HT1080 (cell line): ENCODE measurements around the gene LGALS3. TPM values are rescaled to one million over a fixed set of nuclear protein-coding genes. Genes with fewer than 3 reads are reported as not detected.

ENCODE experiments used
- DNase-seq: peaks from one replicate; pipeline ENCODE4 v3.0.0-alpha.2; 2015; ENCODE audit warnings: low read depth
- total RNA-seq: library from RNA; depleted of rRNA; stranded (reverse); fragments of >200 nt; shearing (Covaris generic); gene quantifications from 2 replicates; pipeline ENCODE4 v1.2.3, GENCODE V29; 2014

The LGALS3 gene
- total RNA-seq, 1 experiment from 2014 or later = 69.3 TPM

DNA sequence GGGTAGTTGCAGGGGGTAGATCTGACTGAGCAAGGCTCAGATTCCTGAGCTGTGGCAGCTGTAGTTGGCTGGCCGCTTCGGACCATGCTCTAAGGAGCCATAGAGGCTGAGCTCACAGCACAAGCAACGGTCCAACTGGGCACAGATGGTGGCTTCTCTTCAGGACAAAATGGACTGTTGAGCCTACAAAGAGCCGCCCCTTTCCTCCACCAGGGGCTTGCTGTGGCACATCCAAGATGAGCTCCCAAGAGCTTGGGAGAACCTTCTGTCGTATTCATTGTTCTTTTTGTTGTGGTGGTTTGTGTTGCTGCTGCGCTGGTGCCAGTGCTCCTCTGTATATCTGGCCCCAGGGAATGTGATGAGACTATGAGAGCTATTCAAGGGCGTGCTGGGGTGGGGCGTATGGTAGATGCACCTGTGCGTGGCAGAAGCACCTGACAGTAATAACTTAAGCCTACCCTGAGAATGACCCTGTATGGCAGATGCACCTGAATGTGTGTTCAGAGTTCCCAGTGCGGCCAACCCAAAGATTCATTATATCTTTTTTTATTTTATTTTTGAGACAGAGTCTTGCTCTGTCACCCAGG, 17.8 kb upstream of the LGALS3 start:
- DNase-seq = no peak

DNA sequence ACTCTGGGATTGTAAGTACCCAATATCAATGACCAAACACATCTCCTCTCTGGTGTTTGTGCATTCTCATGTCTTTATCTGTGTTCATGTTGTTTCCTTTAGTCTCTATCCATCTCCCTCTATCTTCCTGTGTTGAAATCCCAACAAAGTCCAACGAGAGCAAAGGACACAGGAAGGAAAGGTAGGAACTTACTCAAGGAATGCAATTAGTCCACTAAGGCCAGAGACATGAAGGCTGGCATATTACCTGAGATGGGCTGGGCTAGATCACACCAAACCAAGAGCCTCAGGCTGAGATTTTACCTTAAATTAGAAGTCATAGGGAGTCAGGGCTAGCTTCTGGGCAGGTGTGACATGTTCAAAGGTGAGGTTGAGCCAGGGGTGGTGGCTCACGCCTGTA, 14.3 kb upstream of the LGALS3 start:
- no peak for DNase-seq

DNA sequence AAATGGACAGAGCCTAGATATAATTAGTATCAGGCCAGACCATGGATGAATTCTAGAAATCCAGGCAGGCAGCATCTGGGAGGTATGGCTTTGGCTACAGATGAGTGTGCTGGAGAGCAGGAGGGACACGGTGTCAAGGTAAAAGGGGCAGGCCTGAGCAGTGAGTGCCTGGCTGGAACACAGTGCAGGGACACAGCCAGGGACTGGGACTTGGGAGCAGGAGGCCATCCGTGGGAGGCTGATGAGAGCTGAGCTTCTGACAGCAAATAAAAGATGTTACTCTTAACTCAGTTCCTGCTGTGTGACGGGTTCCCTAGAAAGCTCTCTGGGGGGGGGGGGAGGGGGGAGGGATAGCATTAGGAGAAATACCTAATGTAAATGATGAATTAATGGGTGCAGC, 13.6 kb upstream of the LGALS3 start:
- no peak for DNase-seq

DNA sequence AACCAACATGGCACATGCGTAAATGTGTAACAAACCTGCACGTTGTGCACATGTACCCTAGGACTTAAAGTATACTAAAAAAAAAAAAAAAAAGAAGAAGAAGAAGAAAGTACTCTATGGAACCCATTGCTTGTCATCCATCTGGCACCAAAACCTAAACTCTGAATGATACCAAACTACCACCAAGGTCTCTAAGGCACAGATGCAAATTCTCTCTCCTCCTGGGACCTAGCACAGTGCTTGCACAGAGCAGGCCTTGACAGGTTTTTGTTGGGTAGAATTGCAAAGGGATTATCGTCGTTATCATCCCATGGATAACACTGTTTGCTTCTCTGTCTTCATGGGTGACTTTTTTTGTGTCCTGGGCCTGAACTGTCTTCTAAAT, 13.2 kb upstream of the LGALS3 start:
- DNase-seq = no peak

DNA sequence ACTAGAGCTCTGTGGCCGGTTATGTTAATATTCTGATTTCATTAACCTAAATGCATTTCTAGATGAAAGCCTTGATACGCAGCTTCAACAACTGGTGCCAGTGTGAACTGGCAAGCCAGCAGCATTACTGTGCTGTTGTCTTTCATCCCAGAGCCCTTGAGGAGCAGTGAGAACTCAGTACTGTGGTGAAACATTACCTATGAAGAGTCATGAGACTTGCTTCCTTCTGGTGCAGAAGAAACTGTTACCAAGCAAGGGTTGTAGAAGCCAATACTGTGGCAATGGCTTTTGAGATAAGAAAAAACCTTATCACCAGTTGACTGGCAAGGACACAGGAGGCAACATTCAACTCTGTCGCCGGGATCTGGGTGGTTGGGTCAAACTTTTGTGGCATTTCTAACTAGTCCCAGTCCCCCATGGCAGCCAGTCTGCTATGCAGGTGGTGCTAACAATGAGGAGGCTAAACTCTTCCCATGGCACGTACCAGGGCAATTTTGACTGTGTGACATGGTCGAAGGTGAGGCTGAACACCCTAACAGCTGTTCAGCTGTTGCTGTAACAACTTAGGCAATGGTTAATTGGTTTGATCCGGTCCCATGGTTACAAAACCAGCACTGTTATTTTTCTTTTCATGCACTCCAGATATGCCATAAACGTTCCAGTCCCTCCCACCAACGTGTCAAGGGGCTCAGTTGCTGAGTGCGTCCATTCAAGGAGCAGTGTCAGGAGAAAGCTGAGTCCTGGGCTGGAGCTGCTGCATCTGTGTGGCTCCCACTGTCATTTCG, 12.6 kb upstream of the LGALS3 start:
- DNase-seq = no peak

DNA sequence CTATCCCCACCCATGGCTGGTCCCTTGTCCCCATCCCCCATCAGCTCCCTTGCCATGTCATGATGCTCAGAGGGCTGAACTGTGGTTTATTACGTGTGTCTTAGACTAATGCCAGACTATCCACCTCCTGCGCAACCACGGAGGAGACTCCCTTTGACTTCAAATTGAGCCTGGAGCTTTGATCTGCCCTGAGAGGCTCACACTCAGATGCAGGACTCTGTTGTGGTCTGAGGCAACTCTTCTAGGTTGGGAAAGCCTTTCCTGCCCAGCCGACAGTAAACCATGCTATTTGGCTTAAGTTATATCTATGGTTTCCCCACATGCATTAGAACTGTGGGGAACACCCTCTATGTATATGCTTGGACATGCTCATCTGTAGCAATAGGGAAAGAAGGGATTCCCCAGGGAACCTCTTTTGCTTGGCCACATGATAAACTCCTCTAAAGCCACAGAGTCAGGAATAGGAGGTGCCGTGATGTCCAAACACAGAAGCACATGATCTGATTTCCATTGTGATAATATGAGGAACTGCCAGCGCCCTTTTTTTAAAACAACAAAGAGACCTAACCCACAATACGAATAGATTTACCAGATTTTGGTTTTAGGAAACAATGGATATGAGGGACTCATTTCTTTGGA, 11.1 kb upstream of the LGALS3 start:
- DNase-seq = no peak

DNA sequence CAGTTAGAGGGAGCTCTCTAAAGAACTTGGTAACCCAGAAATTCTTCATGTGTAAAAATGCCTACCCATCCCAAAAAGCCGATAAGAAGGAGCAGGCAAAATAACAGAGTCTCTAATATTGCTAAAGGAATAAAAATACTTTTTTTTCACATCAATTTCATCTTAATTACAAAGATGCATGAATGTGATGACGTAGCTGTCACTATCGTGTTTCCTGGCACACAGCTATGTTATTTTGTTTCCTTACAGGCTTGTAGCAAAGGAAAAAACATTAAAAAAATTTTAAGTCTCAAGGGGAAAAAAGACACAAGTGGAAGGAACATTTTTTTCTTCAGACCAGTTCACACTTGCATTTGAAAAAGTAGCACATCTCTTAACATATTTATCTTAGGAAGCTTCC, 10.3 kb upstream of the LGALS3 start:
- DNase-seq = no peak

DNA sequence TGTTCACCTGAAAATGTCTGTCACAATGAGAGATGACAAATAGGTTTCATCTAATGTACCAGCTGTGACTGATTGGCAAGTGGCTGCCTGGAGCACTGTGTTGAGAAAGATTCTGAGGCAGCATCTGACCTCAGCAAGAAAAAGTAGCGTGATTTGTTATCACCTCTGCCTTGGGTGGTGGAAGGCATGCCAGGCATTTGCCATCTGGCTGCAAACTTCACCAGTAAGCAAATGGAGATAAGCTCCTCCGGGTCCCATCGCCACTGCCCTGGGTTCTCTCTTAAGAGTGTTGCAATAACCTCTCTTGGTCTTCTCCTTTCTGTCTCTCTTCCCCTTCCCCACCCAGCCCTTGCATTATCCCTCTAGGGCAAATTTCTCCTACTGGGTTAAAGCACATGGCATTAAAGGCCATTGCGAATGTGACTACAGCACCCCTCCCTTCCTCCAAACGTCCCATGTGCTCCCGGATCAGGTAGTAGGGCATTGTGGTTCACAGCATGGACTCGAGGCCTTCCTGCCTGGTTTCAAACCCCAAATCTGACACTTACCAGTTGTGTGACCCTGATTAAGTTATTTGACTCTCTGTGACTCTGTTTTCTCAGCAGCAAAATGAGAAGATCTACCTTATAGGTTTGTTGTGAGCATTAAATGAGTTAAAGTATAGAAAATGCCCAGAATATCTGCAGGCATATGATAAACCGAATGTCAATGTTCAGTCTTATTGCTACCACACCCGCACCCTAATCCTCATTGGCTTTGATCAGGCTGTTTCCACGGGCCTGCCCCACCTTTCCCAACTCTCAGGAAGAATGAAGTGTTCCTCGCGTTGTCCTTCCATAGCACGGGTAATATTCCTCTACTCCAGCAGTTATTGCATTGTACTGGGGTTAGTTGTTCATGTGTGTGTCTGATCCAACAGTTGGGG, 8.2 kb upstream of the LGALS3 start:
- DNase-seq = no peak

DNA sequence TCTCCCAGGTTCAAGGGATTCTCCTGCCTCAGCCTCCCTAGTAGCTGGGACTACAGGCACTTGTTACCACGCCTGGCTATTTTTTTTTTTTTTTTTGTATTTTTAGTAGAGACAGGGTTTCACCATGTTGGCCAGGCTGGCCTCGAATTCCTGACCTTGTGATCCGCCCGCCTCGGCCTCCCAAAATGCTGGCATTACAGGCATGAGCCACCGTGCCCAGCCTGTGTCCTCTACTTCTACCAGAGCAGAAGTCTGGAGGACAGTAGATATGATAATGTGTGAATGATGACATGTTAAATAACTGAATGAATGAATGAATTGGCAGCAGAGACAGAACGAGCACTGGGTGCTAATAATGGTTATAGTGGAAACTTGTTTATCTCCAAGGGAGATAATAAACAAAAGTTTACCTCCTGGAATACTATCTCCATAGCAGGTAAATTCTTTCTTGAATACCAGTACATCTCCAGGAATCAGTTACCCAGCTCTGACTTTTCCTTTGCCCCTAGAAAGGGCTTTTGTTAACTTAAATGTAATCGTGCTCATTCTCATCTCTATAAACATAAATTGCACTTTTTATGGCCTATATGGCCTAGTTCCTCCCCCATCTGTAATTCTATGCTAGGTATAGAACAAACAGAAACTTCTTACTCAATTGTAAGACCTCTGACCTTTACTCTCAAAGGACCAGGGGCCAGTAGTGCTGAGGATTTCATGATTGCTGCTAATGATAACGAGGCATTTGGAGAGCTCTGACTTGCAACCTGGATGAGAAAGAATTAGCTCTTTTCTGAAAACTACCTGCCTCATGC, 7.2 kb upstream of the LGALS3 start:
- no peak for DNase-seq

DNA sequence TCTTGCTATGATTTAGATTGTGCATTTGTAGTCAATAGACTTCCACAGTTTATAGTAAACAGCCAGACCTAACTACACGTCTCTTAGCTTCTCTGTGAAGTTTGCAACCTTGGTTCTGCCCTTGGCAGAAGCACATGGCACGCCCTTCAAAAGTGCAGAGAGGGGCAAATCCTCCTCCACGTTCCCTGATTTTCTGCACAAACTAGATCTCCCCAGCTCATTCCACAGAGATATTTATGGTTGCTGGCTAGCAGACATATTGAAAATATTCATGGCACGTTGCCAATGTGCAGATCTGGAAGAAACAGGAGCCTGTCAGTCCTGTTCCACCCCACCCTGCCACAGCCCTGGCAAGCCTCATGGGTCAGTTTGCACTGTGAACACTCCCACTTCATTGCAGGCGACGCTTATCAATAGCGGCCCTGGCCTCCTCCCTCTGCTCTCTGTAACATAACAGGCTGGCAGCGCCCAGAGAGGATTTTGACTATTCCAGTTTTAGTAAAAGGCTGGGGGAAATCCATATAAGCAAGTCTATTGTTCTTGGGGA, 6.5 kb upstream of the LGALS3 start:
- DNase-seq = no peak

DNA sequence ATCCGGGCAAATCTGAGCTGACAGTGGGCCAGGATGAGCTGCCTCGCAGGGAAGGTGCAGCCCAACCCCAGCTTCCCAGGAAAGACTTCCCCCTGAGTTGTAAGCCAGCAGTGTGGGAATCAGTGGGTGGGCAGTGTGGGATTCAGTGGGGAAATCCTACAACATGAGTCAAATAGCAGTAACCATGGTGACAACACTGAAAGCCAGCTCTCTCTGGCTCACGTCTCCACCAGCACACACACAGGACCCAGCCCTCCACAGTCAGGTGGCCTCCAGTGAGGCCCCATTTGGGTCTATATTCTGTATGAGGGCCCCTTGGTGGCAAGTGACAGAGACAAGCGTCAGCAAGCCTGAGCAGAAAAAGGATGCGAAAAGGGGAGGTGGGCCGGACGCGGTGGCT, 6.0 kb upstream of the LGALS3 start:
- DNase-seq = peak; percentile 86

DNA sequence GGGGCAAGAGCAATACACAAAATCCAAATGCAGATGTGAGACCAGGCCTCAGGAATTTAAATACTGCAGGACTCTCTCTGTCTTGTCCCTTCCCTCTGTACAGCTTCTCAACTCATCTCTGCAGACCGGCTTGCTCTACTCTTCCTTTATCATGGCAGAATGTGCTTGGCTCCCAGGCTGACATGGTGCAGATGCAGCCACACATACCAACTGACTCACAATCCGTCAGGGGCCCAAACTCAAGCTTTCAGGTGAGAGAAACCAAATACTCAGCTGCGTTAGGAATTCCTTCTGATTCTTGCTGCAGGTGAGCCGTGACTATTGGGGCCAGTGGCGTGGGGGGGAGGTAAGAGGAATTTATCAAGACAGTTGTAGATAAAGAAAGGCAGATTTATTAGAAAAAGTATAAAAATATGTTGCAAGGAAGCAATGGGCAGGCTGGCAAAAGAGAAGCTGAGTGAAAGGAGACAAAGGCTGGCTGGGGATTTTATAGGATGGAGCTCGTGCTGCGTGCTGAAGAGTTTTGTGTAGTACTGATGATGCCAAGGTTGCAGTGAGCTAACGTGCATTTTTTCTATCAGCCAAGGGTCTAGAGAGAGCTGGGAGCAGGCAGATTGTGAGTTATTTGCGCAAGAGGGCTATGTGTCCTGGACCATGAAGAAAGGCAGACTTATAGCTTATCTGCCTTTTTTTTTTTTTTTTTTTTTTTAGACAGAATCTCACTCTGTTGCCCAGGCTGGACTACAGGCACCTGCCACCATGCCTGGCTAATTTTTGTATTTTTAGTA, 5.0 kb upstream of the LGALS3 start:
- no peak for DNase-seq

DNA sequence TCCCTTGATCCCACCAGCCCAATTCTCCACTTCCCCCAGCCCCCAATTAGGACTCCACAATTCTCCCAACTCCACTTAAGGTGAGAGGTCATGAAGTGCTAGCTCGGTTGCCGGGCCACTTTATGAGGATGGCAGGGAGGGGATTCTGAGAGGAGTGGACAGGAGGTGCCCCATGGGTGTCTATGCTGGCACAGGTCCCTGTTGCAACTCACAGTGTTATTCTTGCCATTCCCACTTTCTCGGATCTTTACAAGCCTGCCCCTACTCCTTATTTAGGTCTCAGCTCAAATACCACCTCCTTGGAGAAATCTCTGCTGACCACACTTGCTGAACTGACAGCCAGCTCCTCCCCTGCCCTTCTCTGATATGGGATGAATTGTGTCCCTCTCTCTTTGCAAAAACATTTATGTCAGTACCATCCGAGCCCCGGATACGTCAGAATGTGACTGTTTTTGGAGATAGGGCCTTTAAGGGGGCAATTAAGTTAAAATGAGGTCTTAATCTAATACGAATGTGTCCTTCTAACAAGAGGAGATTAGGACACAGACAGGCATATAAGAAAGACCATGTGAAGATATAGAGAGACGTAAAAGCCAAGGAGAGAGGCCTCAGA, 4.2 kb upstream of the LGALS3 start:
- DNase-seq = no peak

DNA sequence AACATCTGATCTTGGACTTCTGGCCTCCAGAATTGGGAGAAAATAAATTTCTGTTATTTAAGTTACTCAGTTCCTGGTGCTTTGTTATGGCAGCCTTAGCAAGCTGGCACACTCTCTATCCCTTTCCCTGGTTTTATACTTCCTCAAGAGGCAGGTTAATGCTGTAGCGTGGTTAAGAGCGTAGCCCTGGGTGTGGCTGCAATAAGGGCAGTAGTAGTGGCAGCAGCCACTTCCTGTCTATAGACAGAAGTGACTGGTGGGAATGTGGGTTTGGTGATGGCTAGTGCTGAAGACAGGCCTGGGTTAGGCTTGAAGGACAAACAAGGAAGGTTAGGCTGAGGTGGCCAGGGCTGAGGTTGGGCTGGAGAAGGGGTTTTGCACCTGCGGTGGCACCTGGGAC, 3.6 kb upstream of the LGALS3 start:
- DNase-seq = peak; percentile 49

DNA sequence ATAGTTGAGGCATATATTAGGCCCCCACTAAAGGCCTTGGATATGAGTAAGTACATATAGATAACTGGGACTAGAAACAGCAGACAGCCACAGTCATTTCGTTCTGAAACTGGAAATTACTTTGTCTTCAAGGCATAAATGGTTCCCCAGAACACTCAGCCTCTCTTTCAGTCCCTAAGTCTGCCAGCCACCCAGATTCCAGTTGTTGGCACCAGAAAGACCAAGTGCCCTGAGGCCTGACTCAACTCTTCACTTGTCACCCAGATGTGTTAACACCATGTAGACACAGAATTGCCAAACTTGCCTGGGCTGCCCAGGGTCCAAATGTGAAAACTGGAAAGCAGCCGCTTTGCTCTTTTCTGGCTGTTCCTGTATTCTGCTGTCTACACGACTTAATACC, 3.0 kb upstream of the LGALS3 start:
- DNase-seq = no peak

DNA sequence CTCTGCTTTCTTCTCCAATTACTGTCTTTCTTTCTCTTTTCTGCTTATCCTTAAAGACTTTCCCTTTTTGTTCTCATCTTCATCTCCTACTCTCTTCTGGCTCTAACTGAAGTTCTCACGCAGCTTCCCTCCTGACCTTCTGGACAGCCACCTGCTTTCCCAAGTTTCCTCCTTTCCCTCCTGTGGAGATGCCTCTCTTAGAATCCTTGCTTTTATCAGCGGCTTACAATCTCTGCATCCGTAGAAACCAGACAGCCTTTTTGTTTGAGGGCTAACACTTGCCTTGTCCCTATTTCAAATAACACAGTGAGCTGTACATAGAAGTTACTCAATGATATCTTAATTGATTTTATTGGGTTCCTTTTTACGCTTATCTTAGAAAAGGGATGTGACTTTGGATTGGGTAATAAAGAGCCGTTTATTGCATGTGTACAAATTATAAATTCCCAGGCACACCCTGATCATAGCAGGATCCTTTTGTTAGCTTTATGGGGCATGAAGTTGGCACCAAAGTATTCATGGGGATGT, 2.1 kb upstream of the LGALS3 start:
- DNase-seq = no peak

DNA sequence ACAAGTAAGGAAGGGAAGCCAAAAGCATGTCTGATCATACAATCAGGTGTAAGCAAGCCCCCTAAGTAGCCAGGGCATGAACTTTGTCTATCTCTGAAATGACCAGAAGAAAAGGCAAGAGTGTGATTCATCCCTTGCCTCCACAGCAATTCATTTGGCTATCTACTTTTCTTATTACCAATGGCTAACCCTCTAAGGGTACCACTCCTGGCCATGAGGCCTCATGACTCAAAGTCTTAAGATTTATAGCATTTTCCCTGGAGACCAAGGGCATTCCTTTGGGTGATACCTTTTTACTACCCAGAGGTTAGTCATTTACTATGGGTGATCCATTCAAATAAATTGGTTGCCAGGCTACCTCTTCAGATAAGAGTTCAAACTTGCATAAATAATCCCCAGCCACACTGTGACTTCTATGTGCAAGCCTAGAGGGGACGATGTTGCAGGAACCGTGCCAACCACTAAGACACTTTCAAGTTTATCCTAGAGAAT, 1.5 kb upstream of the LGALS3 start:
- peak; percentile 48 for DNase-seq

DNA sequence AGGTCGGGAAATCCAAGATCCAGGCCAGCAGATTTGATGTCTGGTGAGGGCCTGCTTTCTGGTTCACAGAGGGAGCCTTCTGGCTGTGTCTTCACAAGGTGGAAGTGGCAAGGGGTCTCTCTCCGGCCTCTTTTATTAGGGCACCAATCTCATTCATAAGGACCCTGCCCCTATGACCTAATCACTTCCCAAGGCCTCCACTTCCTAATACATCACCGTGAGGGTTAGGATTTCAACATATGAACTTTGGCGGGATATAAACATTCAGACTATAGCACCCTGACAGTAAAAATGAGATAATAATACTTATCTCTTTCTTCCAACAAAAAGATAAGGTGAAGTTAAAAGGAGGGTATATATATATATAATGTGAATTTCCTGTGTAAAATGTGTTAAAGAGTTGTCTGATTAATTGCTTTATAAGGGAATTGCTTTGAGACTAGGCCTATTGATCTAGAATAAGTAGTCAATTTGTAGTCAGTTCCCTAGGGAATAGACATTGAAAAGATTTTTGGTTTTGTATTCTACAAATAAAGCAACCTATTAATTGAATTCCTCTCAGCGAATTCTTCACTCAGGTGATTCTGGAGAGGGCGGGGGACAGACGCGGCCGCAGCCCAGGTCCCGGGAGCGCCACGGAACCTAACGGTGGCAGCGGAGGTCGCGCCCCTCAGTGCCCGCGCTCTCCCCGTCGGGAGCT, 516 bp upstream of the LGALS3 start:
- DNase-seq = no peak
